Stimulated activated CD4-positive, alpha-beta T cell treated with anti-CD3 and anti-CD28 coated beads, Interleukin-1b, Interleukin-23, amount 100 ng/mL, for 48 hours (primary cell): ENCODE measurements around the gene SYNGR2.

Experiments used
- DNase-seq: peaks from one replicate; pipeline ENCODE4 v3.0.0-alpha.2; 2020

The SYNGR2 gene

GRCh38 chr17:78168242-78168902 is at the start of gene SYNGR2:
Gene SYNGR2, plus strand, starts transcription at chr17:78168581. Its CDS starts 36 bp downstream, at chr17:78168617.
- peak; percentile 86 for DNase-seq

- no peak for DNase-seq
These were observed 49.6 kb upstream of the SYNGR2 start for GRCh38 chr17:78118801-78119241.

GRCh38 chr17:78120537-78120936 is 47.8 kb upstream of the SYNGR2 start:
- DNase-seq: no peak

- no peak for DNase-seq
These were observed 47.2 kb upstream of the SYNGR2 start for GRCh38 chr17:78120971-78121800.

- DNase-seq: no peak
These were observed 46.6 kb upstream of the SYNGR2 start for GRCh38 chr17:78121801-78122215.

- DNase-seq: no peak
These were observed 46.0 kb upstream of the SYNGR2 start for GRCh38 chr17:78122216-78122930.

GRCh38 chr17:78122931-78123249 is 45.5 kb upstream of the SYNGR2 start:
- no peak for DNase-seq

GRCh38 chr17:78123258-78123929 is 45.0 kb upstream of the SYNGR2 start:
- no peak for DNase-seq

- DNase-seq: no peak
These were observed 44.1 kb upstream of the SYNGR2 start for GRCh38 chr17:78124081-78124835.

GRCh38 chr17:78124836-78125137 is 43.6 kb upstream of the SYNGR2 start:
- no peak for DNase-seq

GRCh38 chr17:78125138-78125913 is 43.1 kb upstream of the SYNGR2 start:
- no peak for DNase-seq

- DNase-seq: no peak
These were observed 42.1 kb upstream of the SYNGR2 start for GRCh38 chr17:78125976-78126894.

- no peak for DNase-seq
These were observed 41.5 kb upstream of the SYNGR2 start for GRCh38 chr17:78126895-78127238.

GRCh38 chr17:78127239-78127887 is 41.0 kb upstream of the SYNGR2 start:
- peak; percentile 58 for DNase-seq

- DNase-seq: no peak
These were observed 40.4 kb upstream of the SYNGR2 start for GRCh38 chr17:78127888-78128550.

- peak; percentile 67 for DNase-seq
These were observed 39.6 kb upstream of the SYNGR2 start, which contains the start of gene TMC6 for GRCh38 chr17:78128551-78129350. Gene TMC6, minus strand, starts transcription at chr17:78128755. Its CDS starts 1,923 bp downstream, at chr17:78126832.

- DNase-seq: no peak
These were observed 38.9 kb upstream of the SYNGR2 start for GRCh38 chr17:78129351-78130089.

GRCh38 chr17:78130090-78130436 is 38.3 kb upstream of the SYNGR2 start:
- DNase-seq: no peak
